Measurements from ENCODE around the gene BRIP1.
"Not testable (repeated sequence)": the region's sequence is repeated elsewhere in the genome, so short reads cannot be mapped to it uniquely, and the experiment has no call there.

The BRIP1 gene

DNA sequence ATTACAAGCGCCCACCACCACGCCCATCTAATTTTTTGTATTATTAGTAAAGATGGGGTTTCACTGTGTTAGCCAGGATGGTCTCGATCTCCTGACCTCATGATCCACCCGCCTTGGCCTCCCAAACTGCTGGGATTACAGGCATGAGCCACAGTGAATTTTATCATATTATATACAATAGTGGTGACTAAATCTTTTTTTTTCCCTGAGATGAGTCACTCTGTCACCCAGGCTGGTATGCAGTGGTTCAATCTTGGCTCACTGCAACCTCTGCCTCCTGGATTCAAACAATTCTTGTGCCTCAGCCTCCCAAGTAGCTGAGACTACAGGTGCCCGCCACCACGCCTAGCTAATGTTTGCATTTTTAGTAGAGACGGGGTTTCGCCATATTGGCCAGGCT is 22.5 kb upstream of the BRIP1 start:
- H3K9ac ChIP-seq (ENCODE audit: low read depth in 1 of 2, low read length in 2 of 2); H3K4me1 ChIP-seq (ENCODE audit: control insufficient read depth in 1 of 2, insufficient read depth in 2 of 2, low read length in 2 of 2); H3K27ac ChIP-seq (ENCODE audit: low read depth, low read length); H3K4me3 ChIP-seq (ENCODE audit: low read depth in 1 of 2, low read length in 2 of 2); H3K9me3 ChIP-seq (ENCODE audit: control insufficient read depth in 1 of 2, low read length in 2 of 2); H3K27me3 ChIP-seq (ENCODE audit: control insufficient read depth in 1 of 2, insufficient read depth in 2 of 2, low read length in 2 of 2): not testable (repeated sequence)
- H3K36me3 ChIP-seq (ENCODE audit: control insufficient read depth in 1 of 2, insufficient read depth in 2 of 2, low read length in 2 of 2): peaks cover 4 to 48% of the 10 kb centered on the region in 2 donors

DNA sequence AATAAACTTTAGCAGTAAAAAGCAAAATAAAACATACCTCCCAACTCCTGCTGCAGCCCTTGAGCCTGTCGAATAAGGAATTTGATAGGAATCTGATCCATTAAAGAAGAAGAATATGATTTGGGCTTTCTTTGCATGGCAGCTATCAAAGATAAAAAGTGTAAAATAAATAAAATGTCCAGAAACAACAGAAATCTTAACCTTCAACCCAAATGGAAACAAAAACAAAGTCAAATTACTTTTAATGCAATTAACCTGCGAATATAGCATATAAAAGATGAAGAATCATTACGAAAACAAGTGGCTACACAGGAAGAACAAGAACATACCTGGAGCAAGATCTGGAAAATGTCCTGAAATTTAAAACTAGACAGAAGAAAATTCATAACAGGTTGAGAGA is 21.5 kb upstream of the BRIP1 start:
- no peaks in the 10 kb centered on the region for H3K27me3 ChIP-seq (ENCODE audit: control insufficient read depth in 1 of 2, insufficient read depth in 2 of 2, low read length in 2 of 2)
- H3K4me3 ChIP-seq (ENCODE audit: low read depth in 1 of 2, low read length in 2 of 2): no peak overlapping the region
- H3K9ac ChIP-seq (ENCODE audit: low read depth in 1 of 2, low read length in 2 of 2): no peak overlapping the region
- H3K9me3 ChIP-seq (ENCODE audit: control insufficient read depth in 1 of 2, low read length in 2 of 2): no peaks in the 10 kb centered on the region
- peaks cover 4 to 50% of the 10 kb centered on the region in 2 donors for H3K36me3 ChIP-seq (ENCODE audit: control insufficient read depth in 1 of 2, insufficient read depth in 2 of 2, low read length in 2 of 2)
- no peak overlapping the region for H3K27ac ChIP-seq (ENCODE audit: low read depth, low read length)
- no peaks in the 10 kb centered on the region for H3K4me1 ChIP-seq (ENCODE audit: control insufficient read depth in 1 of 2, insufficient read depth in 2 of 2, low read length in 2 of 2)

DNA sequence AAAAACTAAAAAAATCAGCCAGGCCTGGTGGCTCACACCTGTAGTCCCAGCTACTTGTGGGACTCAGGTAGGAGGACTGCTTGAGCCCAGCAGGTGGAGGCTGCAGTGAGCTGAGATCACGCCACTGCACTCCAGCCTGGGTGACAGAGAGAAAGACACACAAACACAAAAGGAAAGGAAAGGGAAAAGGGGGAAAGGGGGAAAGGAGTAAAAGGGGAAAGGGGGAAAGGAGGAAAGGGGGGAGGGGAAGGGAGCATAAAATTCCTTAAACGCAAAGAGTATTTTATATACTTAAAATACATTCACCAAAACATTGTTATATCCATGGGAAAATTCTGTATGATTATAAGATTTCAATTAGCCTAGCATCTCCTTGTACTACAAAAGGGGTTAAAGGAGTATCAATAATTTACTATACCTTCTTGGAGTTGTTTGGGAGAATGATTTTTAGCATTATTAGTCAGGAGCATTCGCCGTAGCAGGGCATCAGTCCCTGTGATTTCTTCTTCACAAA is 17.3 kb upstream of the BRIP1 start:
- Histone ChIP-seq H3K4me1 (ENCODE audit: control insufficient read depth in 1 of 2, insufficient read depth in 2 of 2, low read length in 2 of 2) (no peaks in the 10 kb centered on the region), H3K36me3 (ENCODE audit: control insufficient read depth in 1 of 2, insufficient read depth in 2 of 2, low read length in 2 of 2) (peaks cover 4 to 42% of the 10 kb centered on the region in 2 donors), H3K9me3 (ENCODE audit: control insufficient read depth in 1 of 2, low read length in 2 of 2) (no peaks in the 10 kb centered on the region), H3K9ac (ENCODE audit: low read depth in 1 of 2, low read length in 2 of 2) (no peak overlapping the region), H3K27ac (ENCODE audit: low read depth, low read length) (no peak overlapping the region), H3K27me3 (ENCODE audit: control insufficient read depth in 1 of 2, insufficient read depth in 2 of 2, low read length in 2 of 2) (no peaks in the 10 kb centered on the region), H3K4me3 (ENCODE audit: low read depth in 1 of 2, low read length in 2 of 2) (no peak overlapping the region)

DNA sequence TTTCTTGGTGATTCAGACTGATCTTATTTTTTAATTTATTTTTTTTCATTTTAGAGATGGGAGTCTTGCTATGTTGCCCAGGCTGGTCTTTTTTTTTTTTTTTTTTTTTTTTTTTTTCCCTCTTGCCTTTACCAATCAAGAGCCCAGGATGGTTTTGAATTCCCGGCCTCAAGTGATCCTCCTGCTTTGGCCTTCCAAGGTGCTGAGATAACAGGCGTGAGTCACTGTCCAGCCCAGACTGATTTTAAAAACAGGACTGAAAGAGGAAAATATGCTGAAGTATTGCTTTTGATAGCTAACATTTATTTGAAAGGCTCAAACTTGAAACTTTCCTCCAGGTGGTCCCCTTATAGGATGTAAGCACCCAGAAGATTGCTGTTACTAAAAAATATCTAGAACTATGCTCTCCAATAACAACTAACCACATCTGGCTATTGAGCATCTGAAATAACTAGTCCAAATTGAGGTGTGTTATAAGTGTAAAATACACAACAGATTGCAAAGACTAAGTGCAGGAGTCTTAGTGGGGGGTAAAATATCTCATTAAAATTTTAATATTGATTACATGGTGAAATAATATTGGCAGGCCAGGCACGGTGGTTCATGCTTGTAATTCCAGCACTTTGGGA is 15.8 kb upstream of the BRIP1 start:
- no peaks in the 10 kb centered on the region for H3K9me3 ChIP-seq (ENCODE audit: control insufficient read depth in 1 of 2, low read length in 2 of 2)

DNA sequence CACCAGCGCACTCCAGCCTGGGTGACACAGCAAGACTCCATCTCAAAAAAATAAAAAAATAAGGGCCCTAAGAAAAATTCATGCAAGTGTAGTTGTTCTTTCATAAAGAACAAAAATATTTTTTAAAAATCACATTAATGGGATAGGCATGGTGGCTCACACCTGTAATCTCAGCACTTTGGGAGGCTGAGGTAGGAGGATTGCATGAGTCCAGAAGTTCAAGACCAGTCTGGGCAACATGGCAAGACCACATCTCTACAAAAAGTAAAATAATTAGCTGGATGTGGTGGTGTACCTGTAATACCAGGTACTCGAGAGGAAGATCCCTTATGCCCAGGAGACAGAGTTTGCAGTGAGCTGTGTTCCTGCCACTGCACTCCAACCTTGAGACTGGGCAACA is 15.2 kb upstream of the BRIP1 start:
- peaks cover 4 to 31% of the 10 kb centered on the region in 2 donors for H3K36me3 ChIP-seq (ENCODE audit: control insufficient read depth in 1 of 2, insufficient read depth in 2 of 2, low read length in 2 of 2)
- H3K27me3 ChIP-seq (ENCODE audit: control insufficient read depth in 1 of 2, insufficient read depth in 2 of 2, low read length in 2 of 2): no peaks in the 10 kb centered on the region

More for the DNA sequence above, 15.8 kb upstream of the BRIP1 start:
- H3K9ac ChIP-seq (ENCODE audit: low read depth in 1 of 2, low read length in 2 of 2): no peak overlapping the region
- no peaks in the 10 kb centered on the region for H3K4me1 ChIP-seq (ENCODE audit: control insufficient read depth in 1 of 2, insufficient read depth in 2 of 2, low read length in 2 of 2)
- no peak overlapping the region for H3K27ac ChIP-seq (ENCODE audit: low read depth, low read length)
- H3K36me3 ChIP-seq (ENCODE audit: control insufficient read depth in 1 of 2, insufficient read depth in 2 of 2, low read length in 2 of 2): peaks cover 4 to 37% of the 10 kb centered on the region in 2 donors
- no peak overlapping the region for H3K4me3 ChIP-seq (ENCODE audit: low read depth in 1 of 2, low read length in 2 of 2)
- H3K27me3 ChIP-seq (ENCODE audit: control insufficient read depth in 1 of 2, insufficient read depth in 2 of 2, low read length in 2 of 2): no peaks in the 10 kb centered on the region

DNA sequence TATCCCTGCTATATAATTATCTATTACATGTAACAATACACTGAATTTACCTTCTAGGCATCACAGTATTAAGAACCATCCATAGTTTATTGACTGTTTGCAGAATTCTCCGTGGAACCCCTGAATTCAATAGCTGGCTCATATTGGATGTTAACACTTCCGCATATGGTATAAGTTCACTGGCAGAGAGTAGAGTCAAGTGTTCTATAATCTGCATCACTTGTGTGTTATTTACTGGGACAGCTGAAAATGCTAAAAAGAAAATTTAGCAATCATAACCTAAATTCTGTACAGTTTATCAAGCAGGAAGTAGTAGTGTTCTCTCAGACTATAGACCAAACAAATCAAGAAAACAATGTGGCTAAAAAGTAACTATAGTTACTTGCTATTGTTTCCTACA is 14.5 kb upstream of the BRIP1 start:
- Histone ChIP-seq H3K9ac (ENCODE audit: low read depth in 1 of 2, low read length in 2 of 2) (no peak overlapping the region), H3K9me3 (ENCODE audit: control insufficient read depth in 1 of 2, low read length in 2 of 2) (no peaks in the 10 kb centered on the region), H3K27me3 (ENCODE audit: control insufficient read depth in 1 of 2, insufficient read depth in 2 of 2, low read length in 2 of 2) (no peaks in the 10 kb centered on the region), H3K27ac (ENCODE audit: low read depth, low read length) (no peak overlapping the region), H3K36me3 (ENCODE audit: control insufficient read depth in 1 of 2, insufficient read depth in 2 of 2, low read length in 2 of 2) (peaks cover 3 to 30% of the 10 kb centered on the region in 2 donors), H3K4me3 (ENCODE audit: low read depth in 1 of 2, low read length in 2 of 2) (no peak overlapping the region), H3K4me1 (ENCODE audit: control insufficient read depth in 1 of 2, insufficient read depth in 2 of 2, low read length in 2 of 2) (no peaks in the 10 kb centered on the region)

More for the DNA sequence above, 15.2 kb upstream of the BRIP1 start:
- Histone ChIP-seq H3K4me3 (ENCODE audit: low read depth in 1 of 2, low read length in 2 of 2) (no peak overlapping the region), H3K9ac (ENCODE audit: low read depth in 1 of 2, low read length in 2 of 2) (no peak overlapping the region), H3K27ac (ENCODE audit: low read depth, low read length) (no peak overlapping the region), H3K4me1 (ENCODE audit: control insufficient read depth in 1 of 2, insufficient read depth in 2 of 2, low read length in 2 of 2) (no peaks in the 10 kb centered on the region), H3K9me3 (ENCODE audit: control insufficient read depth in 1 of 2, low read length in 2 of 2) (no peaks in the 10 kb centered on the region)

DNA sequence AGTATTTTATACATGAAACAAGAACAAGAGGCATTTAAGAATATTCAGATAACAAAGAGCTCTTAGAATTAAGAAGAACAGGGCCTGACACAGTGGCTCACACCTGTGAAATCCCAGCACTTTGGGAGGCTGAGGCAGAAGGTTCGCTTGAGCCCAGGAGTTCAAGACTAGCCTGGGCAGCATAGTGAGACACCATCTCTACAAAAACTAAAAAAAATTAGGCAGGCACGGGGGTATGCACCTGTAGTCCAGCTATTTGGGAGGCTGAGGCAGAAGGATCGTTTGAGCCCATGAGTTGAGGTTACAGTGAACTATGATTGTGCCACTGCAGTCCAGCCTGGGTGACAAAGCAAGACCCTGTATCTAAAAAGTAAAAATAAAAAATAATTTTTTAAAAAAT is 12.5 kb upstream of the BRIP1 start:
- H3K27me3 ChIP-seq (ENCODE audit: control insufficient read depth in 1 of 2, insufficient read depth in 2 of 2, low read length in 2 of 2): no peaks in the 10 kb centered on the region
- H3K4me1 ChIP-seq (ENCODE audit: control insufficient read depth in 1 of 2, insufficient read depth in 2 of 2, low read length in 2 of 2): no peaks in the 10 kb centered on the region
- no peak overlapping the region for H3K27ac ChIP-seq (ENCODE audit: low read depth, low read length)
- peaks cover 4 to 30% of the 10 kb centered on the region in 2 donors for H3K36me3 ChIP-seq (ENCODE audit: control insufficient read depth in 1 of 2, insufficient read depth in 2 of 2, low read length in 2 of 2)
- no peak overlapping the region for H3K4me3 ChIP-seq (ENCODE audit: low read depth in 1 of 2, low read length in 2 of 2)
- no peak overlapping the region for H3K9ac ChIP-seq (ENCODE audit: low read depth in 1 of 2, low read length in 2 of 2)
- H3K9me3 ChIP-seq (ENCODE audit: control insufficient read depth in 1 of 2, low read length in 2 of 2): no peaks in the 10 kb centered on the region

DNA sequence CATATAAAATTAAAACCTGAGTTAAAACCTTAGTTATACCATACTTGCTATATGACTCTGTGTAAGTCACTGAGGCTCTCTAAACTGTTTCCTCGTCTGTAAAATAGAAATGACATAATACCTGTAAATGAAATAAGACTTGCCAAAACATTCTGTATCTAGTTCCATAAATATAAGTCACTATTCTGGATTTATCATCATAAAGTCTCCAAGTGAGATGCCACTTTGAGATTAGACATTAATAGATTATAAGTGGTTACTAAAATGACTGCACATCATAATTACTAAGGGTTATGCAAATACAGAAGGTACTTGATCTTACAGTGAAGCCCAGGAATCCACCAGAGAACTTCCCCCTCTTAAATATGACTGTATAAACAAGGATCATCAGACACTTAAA is 12.0 kb upstream of the BRIP1 start:
- no peaks in the 10 kb centered on the region for H3K27me3 ChIP-seq (ENCODE audit: control insufficient read depth in 1 of 2, insufficient read depth in 2 of 2, low read length in 2 of 2)
- H3K27ac ChIP-seq (ENCODE audit: low read depth, low read length): no peak overlapping the region
- H3K36me3 ChIP-seq (ENCODE audit: control insufficient read depth in 1 of 2, insufficient read depth in 2 of 2, low read length in 2 of 2): peaks cover 4 to 31% of the 10 kb centered on the region in 2 donors
- no peak overlapping the region for H3K4me3 ChIP-seq (ENCODE audit: low read depth in 1 of 2, low read length in 2 of 2)
- no peak overlapping the region for H3K9ac ChIP-seq (ENCODE audit: low read depth in 1 of 2, low read length in 2 of 2)
- H3K4me1 ChIP-seq (ENCODE audit: control insufficient read depth in 1 of 2, insufficient read depth in 2 of 2, low read length in 2 of 2): no peaks in the 10 kb centered on the region
- no peaks in the 10 kb centered on the region for H3K9me3 ChIP-seq (ENCODE audit: control insufficient read depth in 1 of 2, low read length in 2 of 2)

DNA sequence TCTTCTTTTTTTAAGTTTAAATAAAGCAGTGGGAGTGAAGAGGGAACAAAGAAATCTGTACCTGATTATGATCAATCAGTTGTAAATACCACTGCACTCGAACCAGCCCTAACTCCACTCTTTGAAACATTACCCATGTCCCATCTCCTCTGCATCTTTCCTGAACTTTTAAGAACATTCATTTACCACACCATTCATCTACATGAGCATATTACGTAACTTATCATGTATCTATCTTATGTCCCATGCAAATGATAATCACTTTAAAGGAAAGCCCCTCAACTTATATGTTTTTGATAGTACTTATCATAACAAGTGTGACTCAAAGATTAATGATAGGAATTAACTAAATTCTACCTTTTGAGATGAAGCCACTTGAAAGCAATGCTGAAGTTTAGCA is 10.7 kb upstream of the BRIP1 start:
- Histone ChIP-seq H3K27me3 (ENCODE audit: control insufficient read depth in 1 of 2, insufficient read depth in 2 of 2, low read length in 2 of 2) (no peaks in the 10 kb centered on the region), H3K4me3 (ENCODE audit: low read depth in 1 of 2, low read length in 2 of 2) (no peak overlapping the region), H3K9ac (ENCODE audit: low read depth in 1 of 2, low read length in 2 of 2) (no peak overlapping the region), H3K36me3 (ENCODE audit: control insufficient read depth in 1 of 2, insufficient read depth in 2 of 2, low read length in 2 of 2) (peaks cover 4 to 41% of the 10 kb centered on the region in 2 donors), H3K4me1 (ENCODE audit: control insufficient read depth in 1 of 2, insufficient read depth in 2 of 2, low read length in 2 of 2) (no peaks in the 10 kb centered on the region), H3K9me3 (ENCODE audit: control insufficient read depth in 1 of 2, low read length in 2 of 2) (no peaks in the 10 kb centered on the region), H3K27ac (ENCODE audit: low read depth, low read length) (no peak overlapping the region)

DNA sequence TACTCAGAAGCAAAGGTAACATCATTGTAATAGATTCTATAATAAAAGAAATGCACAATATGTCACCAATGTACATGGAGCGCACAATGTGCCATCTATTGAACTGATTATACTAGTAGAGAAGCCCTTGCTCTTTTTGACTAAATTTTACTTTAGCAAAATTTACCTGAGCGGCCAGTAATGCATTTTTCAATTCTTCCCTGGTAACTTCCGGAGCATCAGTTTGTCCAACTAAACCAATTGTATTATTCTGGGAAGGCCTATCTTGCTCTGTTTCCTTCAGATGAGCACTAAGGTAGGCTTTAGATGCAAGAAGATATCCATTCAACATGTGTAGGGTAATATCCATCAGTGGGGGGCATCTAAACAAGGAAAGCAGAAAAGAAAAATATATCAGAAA is 8.8 kb upstream of the BRIP1 start:
- H3K9ac ChIP-seq (ENCODE audit: low read depth in 1 of 2, low read length in 2 of 2): no peak overlapping the region
- no peak overlapping the region for H3K4me3 ChIP-seq (ENCODE audit: low read depth in 1 of 2, low read length in 2 of 2)
- peaks cover 4 to 48% of the 10 kb centered on the region in 2 donors for H3K36me3 ChIP-seq (ENCODE audit: control insufficient read depth in 1 of 2, insufficient read depth in 2 of 2, low read length in 2 of 2)
- no peaks in the 10 kb centered on the region for H3K27me3 ChIP-seq (ENCODE audit: control insufficient read depth in 1 of 2, insufficient read depth in 2 of 2, low read length in 2 of 2)
- no peaks in the 10 kb centered on the region for H3K4me1 ChIP-seq (ENCODE audit: control insufficient read depth in 1 of 2, insufficient read depth in 2 of 2, low read length in 2 of 2)
- H3K9me3 ChIP-seq (ENCODE audit: control insufficient read depth in 1 of 2, low read length in 2 of 2): no peaks in the 10 kb centered on the region
- H3K27ac ChIP-seq (ENCODE audit: low read depth, low read length): no peak overlapping the region
